Cortex of kidney (tissue), 1 donor: ENCODE measurements around the gene SMC3.
"Not testable (repeated sequence)": the region's sequence is repeated elsewhere in the genome, so short reads cannot be mapped to it uniquely, and the experiment has no call there.

ENCODE experiments used
- DNase-seq: peaks from one replicate; lab custom pipeline; 2025; lab: John Stamatoyannopoulos, UW

Gene SMC3

DNA sequence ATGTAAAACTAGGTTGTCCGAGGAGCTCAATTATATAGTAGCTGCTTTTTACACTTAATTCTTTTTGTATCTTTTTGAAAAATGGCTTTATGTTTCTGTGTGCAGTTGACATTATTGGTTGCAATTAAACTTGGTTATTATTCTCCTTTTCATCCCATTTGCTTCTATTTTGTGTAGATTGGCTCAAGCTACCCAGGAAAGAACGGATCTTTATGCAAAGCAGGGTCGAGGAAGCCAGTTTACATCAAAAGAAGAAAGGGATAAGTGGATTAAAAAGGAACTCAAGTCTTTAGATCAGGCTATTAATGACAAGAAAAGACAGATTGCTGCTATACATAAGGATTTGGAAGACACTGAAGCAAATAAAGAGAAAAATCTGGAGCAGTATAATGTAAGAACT lies 16.5 kb downstream of the SMC3 start:
- no peak for DNase-seq

DNA sequence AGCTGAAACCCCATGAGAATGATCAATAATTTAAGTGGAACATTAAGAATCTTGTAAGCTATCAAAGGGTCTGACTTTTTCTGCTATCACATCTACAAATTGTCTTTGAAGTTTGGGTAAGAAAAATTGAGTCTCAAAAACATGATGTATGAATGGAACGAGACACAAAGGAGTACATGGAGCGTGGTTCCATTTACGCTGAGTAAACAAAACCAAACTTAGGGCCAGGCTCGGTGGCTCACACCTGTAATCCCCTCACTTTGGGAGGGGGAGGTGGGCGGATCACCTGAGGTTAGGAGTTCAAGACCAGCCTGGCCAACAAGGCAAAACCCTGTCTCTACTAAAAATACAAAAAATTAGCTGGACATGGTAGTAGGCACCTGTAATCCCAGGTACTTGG lies 24.3 kb downstream of the SMC3 start:
- no peak for DNase-seq

DNA sequence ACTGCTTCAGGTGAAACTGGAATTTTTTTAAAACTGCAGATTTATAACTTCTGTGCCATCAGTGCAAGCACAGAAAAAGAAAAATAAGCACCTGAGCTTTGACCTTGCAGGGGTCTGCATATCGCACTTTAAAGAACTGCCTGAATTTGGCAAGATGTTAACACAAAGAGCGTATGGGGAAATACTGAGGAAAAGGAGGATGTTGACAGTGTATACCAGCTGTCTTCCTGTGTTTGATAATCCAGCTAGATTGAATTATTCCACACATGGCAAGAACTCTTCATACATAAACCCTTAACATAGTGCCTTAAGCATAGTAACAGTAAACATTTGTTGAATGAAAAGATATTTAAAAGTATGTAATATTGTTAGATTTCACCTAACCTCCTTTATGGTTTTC lies 30.0 kb downstream of the SMC3 start:
- DNase-seq = no peak

DNA sequence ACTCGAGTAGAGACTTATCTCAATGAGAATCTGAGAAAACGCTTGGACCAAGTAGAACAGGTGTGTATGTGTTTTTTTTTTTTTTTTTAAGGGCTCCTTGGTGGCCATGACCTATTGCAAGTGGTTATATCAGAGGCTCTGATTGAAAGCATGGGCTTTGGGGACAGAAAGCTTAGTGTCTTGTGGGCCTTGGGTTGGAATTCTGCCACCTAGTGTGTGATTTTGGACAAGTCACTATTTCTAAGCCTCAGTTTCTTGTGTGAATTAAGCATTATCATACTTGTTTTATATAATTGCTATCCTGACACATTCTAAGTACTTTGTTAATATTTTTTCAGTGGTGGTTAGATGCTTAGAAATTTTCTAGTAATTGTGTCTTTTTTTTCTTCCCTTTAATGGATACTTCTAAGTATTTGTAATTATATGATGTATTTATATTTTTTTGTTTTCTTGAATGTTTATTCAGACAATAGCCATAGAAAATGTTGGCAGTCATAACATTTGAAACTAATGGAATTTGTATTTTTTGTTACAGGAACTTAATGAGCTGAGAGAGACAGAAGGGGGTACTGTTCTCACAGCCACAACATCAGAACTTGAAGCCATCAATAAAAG lies 33.1 kb downstream of the SMC3 start:
- no peak for DNase-seq

DNA sequence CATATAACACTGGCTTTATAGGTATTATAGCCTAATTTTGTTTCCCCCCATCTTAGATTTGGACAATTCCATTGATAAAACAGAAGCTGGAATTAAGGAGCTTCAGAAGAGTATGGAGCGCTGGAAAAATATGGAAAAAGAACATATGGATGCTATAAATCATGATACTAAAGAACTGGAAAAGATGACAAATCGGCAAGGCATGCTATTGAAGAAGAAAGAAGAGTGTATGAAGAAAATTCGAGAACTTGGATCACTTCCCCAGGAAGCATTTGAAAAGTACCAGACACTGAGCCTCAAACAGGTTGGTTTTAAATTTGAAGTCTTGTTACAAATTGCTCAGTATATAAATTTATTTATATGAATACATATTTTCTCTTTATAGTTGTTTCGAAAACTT lies 34.1 kb downstream of the SMC3 start:
- DNase-seq = no peak

DNA sequence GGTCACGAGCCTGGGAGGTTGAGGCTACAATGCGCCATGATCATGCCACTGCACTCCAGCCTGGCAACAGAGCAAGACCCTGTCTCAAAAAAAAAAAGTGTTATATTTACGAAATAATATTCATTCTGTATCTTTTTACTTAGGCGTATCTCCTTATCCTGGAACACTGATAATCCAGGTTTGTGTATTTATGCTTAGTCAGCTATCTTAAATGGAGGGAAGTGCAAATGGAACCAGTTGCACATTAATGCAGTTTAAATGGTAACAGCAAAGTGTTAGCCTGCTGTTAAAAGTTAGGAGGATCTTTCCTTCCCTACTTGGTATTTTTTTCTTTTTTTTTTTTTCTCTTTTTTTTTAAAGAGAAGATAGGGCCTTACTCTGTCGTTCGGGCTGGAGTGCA lies 40.6 kb downstream of the SMC3 start:
- no peak for DNase-seq

DNA sequence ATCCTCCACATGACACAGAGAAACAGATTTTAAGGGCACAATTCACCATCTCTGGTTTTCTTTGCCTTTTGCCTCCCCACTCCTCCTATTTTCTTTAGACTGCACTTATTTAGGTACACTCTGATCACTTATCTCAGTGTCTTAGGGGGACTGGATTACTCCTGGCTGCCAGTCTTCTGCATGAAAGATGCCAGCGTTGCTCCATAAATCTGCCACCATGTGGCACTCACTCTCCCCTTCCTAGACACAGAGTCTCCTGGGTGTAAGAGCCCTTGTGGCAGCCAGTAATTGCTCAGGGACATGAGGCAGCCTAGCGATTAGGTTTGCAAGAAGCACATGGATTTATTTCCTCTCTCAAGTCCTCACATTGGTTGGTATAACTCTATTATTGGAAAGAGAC lies 42.1 kb downstream of the SMC3 start:
- DNase-seq = no peak

DNA sequence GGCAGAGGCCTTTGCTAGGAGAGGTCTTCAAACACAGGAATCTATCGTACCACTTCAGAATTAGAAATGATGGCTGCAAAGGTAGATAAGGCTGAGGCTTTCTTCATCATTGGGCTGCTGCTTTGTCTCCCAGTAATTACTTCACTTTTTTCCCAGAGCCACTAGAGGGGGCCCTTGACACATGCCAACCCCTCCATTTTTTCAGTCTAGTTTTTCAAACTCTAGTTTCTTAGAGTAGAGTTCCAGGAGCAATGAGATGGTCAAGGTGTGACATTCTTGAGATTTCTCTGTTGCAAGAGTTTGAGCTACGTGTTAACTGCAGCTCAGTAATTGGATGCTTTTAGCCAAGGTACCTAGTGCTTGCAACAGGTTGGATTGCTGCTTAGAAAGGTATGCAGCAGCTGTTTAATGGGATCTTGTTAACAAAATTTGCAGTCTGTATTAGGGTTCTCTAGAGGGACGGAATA lies 42.8 kb downstream of the SMC3 start:
- DNase-seq = no peak

DNA sequence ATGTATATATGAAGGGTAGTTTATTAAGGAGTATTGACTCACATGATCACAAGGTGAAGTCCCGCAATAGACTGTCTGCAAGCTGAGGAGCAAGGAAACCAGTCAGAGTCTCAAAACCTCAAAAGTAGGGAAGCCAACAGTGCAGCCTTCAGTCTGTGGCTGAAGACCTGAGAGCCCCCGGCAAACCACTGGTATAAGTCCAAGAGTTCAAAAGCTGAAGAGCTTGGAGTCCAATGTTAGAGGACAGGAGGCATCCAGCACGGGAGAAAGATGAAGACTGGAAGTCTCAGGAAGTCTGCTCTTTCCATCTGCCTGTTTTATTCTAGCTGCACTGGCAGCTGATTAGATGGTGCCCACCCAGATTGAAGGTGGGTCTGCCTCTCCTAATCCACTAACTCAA lies 43.3 kb downstream of the SMC3 start:
- not testable (repeated sequence) for DNase-seq

DNA sequence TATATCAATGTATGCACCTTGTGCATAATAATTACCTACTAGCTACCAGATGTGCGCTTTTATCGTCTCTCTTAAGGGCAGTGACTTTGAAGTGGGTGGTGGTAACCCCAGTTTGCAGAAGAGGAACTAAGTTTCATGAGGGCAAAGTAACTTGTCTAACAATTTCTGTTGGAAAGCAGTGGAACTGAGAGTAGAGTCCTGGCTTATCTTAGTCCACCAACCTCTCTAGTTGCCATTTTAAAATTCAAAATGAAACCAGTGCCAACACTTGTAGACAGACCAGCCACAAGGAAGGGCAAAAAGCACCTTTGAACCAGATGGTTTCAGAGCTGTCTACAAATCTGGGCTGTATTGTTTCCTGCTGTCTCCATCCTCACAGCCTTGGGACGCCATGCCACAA lies 44.6 kb downstream of the SMC3 start:
- no peak for DNase-seq

DNA sequence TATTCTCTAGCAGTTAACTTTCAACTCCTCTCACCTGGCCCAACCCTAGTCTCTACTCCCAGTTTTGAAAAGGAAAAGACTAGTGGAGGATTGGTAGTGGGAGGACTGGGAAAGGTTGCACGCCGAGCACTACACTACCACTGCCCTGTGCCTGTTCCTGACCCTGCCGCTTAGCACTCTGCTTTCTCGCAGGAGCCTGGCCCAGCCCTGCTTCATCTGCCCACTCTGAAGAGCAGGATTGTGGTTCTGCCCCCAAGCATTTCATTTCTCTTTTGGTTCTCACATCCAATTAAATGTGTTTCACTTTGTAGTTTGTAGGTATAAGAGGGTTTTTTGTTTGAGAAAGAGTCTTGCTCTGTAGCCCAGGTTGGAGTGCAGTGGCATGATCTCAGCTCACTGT lies 45.1 kb downstream of the SMC3 start:
- DNase-seq = no peak

DNA sequence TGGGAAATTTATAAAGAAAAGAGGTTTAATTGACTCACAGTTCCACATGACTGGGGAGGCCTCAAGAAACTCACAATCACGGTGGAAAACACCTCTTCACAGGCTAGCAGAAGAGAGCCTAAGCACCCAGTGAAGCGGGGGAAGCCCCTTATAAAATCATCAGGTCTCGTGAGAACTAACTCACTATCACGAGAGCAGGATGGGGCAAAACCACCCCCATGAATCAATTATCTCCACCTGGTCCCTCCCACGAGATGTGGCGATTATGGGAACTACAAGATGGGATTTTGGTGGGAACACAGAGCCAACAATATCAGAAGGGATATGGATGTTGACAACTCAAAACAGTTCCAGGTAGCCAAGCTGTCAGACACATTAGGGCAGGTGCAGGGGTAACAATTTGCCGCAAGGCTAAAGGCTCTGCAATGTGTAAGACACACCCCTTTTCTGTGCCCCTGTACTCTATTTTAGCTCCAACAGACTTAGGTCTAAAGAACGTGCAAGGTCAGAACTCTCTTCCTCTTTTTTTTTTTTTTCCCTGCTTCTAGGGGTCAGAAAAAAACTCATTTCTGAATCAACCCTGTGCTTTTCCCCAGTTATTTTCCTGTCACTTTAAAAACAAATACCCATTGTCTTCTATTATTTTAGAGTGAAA lies 46.0 kb downstream of the SMC3 start:
- DNase-seq = no peak

DNA sequence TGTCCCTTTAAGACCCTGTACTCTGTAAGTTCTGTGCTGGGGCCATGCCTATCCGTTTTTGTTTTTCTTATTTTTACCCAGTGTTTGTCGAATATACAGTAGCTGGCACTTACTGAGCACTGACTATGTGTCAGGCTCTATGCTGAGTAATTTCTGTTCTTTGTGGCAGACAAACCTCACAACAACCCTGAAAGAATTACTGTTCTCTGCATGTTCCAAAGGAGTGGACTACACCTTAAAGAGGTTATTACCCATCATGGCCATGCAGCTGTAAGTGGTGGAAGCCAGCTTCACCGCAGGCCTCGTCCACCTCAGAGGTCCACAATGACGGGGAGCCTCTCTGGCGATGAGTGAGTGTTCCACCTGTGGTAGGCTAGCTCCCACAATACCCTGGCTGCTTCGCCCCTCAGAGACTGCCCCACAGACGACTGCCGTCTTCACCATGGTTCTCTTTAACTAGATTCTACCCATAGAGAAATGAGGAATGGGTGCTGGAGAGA lies 46.6 kb downstream of the SMC3 start:
- no peak for DNase-seq

DNA sequence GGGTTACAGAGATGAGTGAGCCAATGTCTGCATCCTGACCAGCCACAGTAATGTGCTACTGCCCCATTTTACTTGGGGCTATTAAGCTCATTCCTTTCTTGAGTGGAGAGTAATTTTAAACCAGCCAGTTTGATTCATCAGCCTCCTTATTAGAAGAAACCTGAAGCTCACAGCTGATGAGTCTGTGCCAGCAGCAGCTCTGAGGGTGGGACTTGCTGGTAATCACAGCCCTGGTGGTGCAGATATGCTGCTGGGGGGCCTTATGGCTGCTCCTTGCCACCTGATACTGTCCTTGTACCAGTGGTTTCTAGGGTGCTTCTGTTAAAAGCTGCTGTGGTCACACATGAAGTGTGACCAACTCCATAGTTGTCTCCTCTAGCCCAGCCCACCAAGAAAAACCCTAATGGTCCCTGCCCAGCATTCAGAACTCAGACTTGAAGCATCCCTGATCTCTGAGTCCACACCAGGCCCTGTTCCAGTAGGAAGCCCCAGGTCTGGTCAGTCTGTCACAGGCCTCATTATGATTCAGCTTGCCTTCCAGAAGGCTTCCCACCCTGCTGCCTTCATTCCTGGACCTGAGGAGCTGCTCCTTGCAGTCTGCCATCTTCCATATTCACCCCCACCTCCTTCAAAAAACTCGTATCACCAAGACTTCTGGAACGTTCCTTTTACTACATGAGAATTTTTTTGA lies 47.7 kb downstream of the SMC3 start:
- no peak for DNase-seq

DNA sequence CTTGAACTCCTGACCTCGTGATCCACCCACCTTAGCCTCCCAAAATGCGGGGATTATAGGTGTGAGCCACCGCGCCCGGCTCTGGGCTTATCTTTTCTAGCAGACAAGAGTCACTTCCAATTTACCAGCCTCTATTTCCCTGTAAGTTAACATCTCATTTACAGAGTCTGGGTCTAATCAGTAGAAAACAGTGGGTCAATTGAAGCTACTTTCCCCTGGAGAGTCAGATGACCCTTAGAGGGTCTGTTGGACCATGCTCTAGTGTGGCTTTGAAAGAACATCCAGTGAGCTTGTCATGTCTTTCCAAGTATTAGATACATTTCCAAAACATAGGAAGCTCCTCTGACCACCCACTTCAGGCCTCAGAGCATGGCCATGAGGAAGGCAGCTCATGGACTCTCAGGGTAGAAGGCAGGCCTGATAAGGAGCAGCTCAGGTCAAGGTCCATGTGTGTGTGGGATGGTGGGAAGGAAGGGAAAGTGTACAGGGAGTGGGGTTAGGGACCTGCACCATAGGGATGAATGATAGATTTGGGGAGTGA lies 49.1 kb downstream of the SMC3 start:
- no peak for DNase-seq

DNA sequence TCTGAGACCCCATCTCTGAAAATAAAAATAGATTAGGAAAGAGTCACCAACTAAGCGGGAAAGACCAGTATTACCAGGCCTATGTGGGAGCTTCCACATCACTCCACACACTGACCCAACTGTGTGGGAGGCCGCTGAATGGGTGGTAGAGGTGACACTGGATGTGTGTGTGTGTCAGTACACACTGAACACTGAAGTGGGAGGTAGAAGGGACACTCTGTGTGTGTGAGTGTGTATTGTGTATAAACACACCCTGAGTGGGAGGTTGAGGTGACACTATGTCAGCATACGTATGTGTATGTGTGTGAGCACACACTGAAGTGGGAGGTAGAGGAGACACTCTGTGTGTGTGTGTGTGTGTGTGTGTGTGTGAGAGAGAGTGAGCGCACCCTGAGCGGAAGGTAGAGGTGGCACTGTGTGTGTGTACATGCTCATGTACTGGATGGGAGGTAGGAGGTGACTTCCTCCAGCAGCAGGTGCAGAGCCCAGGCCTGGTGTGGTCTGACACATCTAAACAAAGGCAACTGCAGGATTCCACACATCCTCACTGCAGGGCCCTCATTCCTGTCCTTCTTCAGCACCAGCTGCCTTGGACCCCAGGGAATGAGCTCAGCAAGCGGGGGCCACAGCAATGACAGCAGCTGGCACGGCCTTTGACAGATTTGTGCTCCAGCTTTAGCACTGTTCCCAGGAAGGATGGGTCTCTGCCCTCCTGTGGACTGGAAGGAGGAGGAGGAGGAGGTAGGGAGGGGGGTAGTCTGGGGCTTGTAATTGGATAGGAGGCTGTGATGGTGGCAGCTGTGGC lies 50.1 kb downstream of the SMC3 start:
- DNase-seq = no peak

DNA sequence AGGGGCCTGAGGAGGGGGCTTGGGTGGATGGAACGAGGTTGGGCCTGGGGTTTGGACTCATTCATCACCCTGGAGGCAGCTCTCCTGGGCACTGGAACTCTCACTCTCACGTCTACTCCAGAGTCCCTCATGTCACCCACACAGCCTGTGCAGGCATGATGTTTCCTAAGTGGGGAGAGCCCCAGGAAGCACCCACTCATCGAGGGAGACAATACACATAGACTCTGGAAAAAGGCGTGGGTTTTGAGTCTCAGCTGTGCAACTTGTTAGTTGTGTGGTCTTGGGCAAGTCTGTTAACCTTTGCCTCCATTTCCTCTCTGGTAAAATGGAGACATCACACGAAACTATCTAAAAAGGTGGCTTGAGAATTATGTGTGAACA lies 50.7 kb downstream of the SMC3 start:
- no peak for DNase-seq

DNA sequence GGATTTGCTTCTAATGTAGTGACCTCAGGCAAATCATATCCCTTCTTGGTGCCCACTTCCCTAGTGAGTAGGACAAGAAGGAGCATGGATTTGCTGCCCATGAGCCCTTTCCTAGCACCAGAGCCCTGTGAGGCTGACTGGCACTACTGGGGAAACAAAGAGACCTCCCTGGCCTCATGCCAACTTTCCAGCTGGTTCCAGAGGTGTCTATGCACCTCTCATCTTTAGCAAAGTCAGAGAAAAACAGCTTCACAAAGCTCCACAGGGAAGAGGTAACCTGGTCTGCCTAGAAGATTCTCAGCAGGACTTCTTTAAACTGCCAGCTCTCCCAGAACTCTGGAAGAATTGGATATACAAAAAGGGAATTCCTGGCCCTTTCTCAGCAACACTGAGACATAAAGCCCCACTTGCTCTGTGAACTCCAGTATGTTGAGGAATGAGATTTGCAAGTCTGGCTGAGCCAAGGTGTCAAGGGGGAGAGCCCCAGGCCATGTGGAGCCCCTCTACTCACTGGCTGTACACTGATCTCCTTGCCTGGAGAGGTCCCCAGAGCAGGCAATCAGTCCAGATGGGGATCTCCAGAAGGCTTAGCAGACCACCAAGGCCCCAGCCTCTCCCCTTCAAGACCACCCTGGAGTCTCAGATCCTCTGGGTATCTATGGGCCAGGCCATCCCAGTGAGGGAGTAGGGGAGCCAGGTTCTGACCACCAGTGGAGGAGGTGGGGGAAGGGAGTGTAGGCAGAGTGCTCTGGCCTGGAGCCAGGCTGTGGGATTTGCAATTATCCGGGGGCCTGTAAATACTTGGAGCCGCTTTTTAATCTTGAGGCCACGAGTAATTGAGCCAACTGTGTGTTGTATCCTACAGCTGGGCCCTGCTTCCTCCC lies 52.3 kb downstream of the SMC3 start:
- no peak for DNase-seq

DNA sequence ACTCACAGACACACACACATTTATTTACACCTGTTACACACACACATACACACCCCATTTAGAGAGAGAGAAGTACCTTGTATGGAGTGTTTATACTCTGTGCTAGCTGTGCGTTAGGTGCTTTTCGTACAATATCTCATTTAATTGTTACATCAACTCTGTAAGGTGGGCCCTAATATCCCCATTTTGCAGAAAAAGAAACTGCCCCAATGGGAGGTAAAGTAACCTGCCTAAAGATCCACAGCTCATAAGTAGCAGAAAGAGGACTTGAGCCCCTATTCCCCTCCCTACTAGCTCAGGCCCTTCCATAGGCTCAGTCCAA lies 52.9 kb downstream of the SMC3 start:
- DNase-seq = no peak

DNA sequence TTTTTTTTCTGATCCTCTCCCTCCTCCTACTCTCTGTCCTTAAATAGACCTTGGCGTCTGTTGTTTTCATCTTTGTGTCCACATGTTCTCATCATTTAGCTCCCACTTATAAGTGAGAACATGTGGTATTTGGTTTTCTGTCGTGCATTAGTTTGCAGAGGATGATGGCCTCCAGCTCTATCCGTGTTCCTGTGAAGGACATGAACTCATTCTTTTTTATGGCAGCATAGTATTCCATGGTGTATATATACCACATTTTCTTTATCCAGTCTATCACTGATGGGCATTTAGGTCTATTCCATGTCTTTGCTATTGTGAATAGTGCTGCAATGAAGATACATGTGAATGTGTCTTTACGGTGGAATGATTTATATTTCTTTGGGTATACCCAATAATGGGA lies 55.8 kb downstream of the SMC3 start:
- not testable (repeated sequence) for DNase-seq

DNA sequence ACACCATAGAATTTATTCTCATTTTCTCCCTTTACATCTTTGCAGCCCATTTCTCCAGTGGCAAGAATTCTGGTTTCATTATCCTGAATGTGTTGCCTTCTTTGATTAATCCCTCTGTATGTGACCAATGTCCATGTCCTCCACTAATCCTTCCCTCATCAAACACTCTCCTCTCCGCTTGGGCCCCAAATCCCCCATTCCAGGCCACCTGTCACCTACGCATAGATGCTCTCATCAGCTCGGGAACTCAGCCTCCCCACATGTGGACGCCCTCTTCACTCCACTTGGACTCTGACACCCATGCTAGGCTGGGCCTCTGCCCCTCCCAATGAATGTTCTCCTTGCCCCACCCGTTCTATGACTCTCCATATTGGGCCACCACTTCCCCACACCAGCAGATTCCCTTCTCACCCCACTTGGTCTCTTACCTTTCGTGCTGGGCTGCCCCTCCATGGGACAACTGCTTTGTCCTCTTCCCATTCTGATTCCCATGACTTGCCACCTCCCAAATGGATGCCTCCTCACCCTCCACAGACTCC lies 57.9 kb downstream of the SMC3 start:
- no peak for DNase-seq
